Stomach smooth muscle (tissue), 2 donors: ENCODE measurements around the gene STXBP1.

ENCODE experiments used
- H3K27ac ChIP-seq: one replicate; pipeline ENCODE4 v1.7.0; 2013; ENCODE audit warnings: mild to moderate bottlenecking, low read length, inconsistent platforms
- H3K27me3 ChIP-seq, 2 donors: one replicate each; pipeline ENCODE4 v1.7.0; 2013; ENCODE audit warnings: low read length in 2 of 2; ENCODE audit not compliant: insufficient read depth in 2 of 2, control insufficient read depth in 1 of 2
- H3K36me3 ChIP-seq, 2 donors: one replicate each; pipeline ENCODE4 v1.7.0; 2013; ENCODE audit warnings: low read length in 2 of 2; ENCODE audit not compliant: control insufficient read depth in 2 of 2, insufficient read depth in 2 of 2
- H3K4me1 ChIP-seq: one replicate; pipeline ENCODE4 v1.7.0; 2013; ENCODE audit warnings: low read length; ENCODE audit not compliant: control insufficient read depth, insufficient read depth
- H3K4me3 ChIP-seq, 2 donors: one replicate each; pipeline ENCODE4 v1.7.0; 2013; ENCODE audit warnings: low read length in 2 of 2
- H3K9ac ChIP-seq, 2 donors: one replicate each; pipeline ENCODE4 v1.7.0; 2013; ENCODE audit warnings: low read length in 2 of 2, mild to moderate bottlenecking in 1 of 2
- H3K9me3 ChIP-seq, 2 donors: one replicate each; pipeline ENCODE4 v1.7.0; 2013; ENCODE audit warnings: low read length in 2 of 2; ENCODE audit not compliant: control insufficient read depth in 2 of 2
- donor health status: healthy.
- donor health status: Pancreatic carcinoma.

The STXBP1 gene

GRCh38 chr9:127595611-127596010 is 16.5 kb upstream of the STXBP1 start:
- no peaks in the 10 kb centered on the region for H3K9me3 ChIP-seq
- H3K36me3 ChIP-seq: no peaks in the 10 kb centered on the region
- H3K27me3 ChIP-seq: no peaks in the 10 kb centered on the region
- no peak overlapping the region for H3K27ac ChIP-seq
- H3K4me3 ChIP-seq: no peak overlapping the region
- no peak overlapping the region for H3K9ac ChIP-seq
- no peaks in the 10 kb centered on the region for H3K4me1 ChIP-seq

GRCh38 chr9:127598839-127599549 is 13.1 kb upstream of the STXBP1 start:
- H3K9ac ChIP-seq: no peak overlapping the region
- no peak overlapping the region for H3K4me3 ChIP-seq
- no peaks in the 10 kb centered on the region for H3K9me3 ChIP-seq
- no peaks in the 10 kb centered on the region for H3K4me1 ChIP-seq
- H3K27me3 ChIP-seq: no peaks in the 10 kb centered on the region
- no peaks in the 10 kb centered on the region for H3K36me3 ChIP-seq
- no peak overlapping the region for H3K27ac ChIP-seq

GRCh38 chr9:127599550-127599891 is 12.6 kb upstream of the STXBP1 start:
- Histone ChIP-seq H3K27ac (no peak overlapping the region), H3K4me1 (no peaks in the 10 kb centered on the region), H3K9me3 (no peaks in the 10 kb centered on the region), H3K9ac (no peak overlapping the region), H3K4me3 (no peak overlapping the region), H3K27me3 (no peaks in the 10 kb centered on the region), H3K36me3 (no peaks in the 10 kb centered on the region)

- no peak overlapping the region for H3K9ac ChIP-seq
- H3K4me3 ChIP-seq: no peak overlapping the region
- peaks cover 3% of the 10 kb centered on the region for H3K4me1 ChIP-seq
- H3K36me3 ChIP-seq: no peaks in the 10 kb centered on the region
- H3K27ac ChIP-seq: no peak overlapping the region
- H3K27me3 ChIP-seq: no peaks in the 10 kb centered on the region
- H3K9me3 ChIP-seq: no peaks in the 10 kb centered on the region
Measured at GRCh38 chr9:127603226-127603625, 8.9 kb upstream of the STXBP1 start.

GRCh38 chr9:127606043-127606442 is 6.0 kb upstream of the STXBP1 start:
- Histone ChIP-seq H3K9me3 (no peaks in the 10 kb centered on the region), H3K9ac (no peak overlapping the region), H3K36me3 (no peaks in the 10 kb centered on the region), H3K27me3 (peaks cover 2 to 3% of the 10 kb centered on the region in 2 donors), H3K4me3 (no peak overlapping the region), H3K4me1 (peaks cover 10% of the 10 kb centered on the region), H3K27ac (no peak overlapping the region)

- peak overlapping the region; percentile 61 to 71 for H3K4me3 ChIP-seq
- peak overlapping the region; percentile 12 to 58 for H3K9ac ChIP-seq
- H3K27ac ChIP-seq: peak overlapping the region; percentile 41
- no peaks in the 10 kb centered on the region for H3K9me3 ChIP-seq
- H3K36me3 ChIP-seq: no peaks in the 10 kb centered on the region
- peaks cover 19% of the 10 kb centered on the region for H3K4me1 ChIP-seq
- H3K27me3 ChIP-seq: peaks cover 2 to 3% of the 10 kb centered on the region in 2 donors
Measured at GRCh38 chr9:127608104-127608966, 3.7 kb upstream of the STXBP1 start.

GRCh38 chr9:127611603-127611898 is 526 bp upstream of the STXBP1 start:
- H3K9me3 ChIP-seq: no peaks in the 10 kb centered on the region
- H3K36me3 ChIP-seq: no peaks in the 10 kb centered on the region
- peaks cover 19% of the 10 kb centered on the region for H3K4me1 ChIP-seq
- H3K9ac ChIP-seq: peak overlapping the region; percentile 71 to 72
- H3K4me3 ChIP-seq: peak overlapping the region; percentile 81 to 86
- peak overlapping the region; percentile 49 for H3K27ac ChIP-seq
- peaks cover 2 to 3% of the 10 kb centered on the region in 2 donors for H3K27me3 ChIP-seq

- peaks cover 18% of the 10 kb centered on the region for H3K4me1 ChIP-seq
- no peaks in the 10 kb centered on the region for H3K9me3 ChIP-seq
- H3K27me3 ChIP-seq: peaks cover 2 to 3% of the 10 kb centered on the region in 2 donors
- H3K4me3 ChIP-seq: peak overlapping the region; percentile 56 to 82
- peak overlapping the region; percentile 67 to 71 for H3K9ac ChIP-seq
- no peaks in the 10 kb centered on the region for H3K36me3 ChIP-seq
- peak overlapping the region; percentile 18 for H3K27ac ChIP-seq
Measured at GRCh38 chr9:127612939-127613582, 984 bp downstream of the STXBP1 start.

- Histone ChIP-seq H3K27me3 (peaks cover 2 to 3% of the 10 kb centered on the region in 2 donors), H3K4me3 (peak overlapping the region; percentile 56 to 82), H3K27ac (no peak overlapping the region), H3K9ac (peak overlapping the region; percentile 67 to 71), H3K36me3 (no peaks in the 10 kb centered on the region), H3K4me1 (peaks cover 13% of the 10 kb centered on the region), H3K9me3 (no peaks in the 10 kb centered on the region)
Measured at GRCh38 chr9:127613583-127613954, 1.5 kb downstream of the STXBP1 start.

- Histone ChIP-seq H3K27ac (no peak overlapping the region), H3K4me3 (no peak overlapping the region)
Measured at GRCh38 chr9:127614961-127615360, 2.9 kb downstream of the STXBP1 start.

More at GRCh38 chr9:127614961-127615360, 2.9 kb downstream of the STXBP1 start:
- Histone ChIP-seq H3K9me3 (no peaks in the 10 kb centered on the region), H3K36me3 (no peaks in the 10 kb centered on the region), H3K27me3 (peaks cover 1 to 3% of the 10 kb centered on the region in 2 donors), H3K4me1 (peaks cover 9% of the 10 kb centered on the region), H3K9ac (no peak overlapping the region)
